ENCODE measurements around the gene TAS1R3. TPM values are rescaled to one million over a fixed set of nuclear protein-coding genes. Genes with fewer than 3 reads are reported as not detected.
A peak's percentile ranks its signal among the peaks of the same experiment; 100 is the strongest.

Gene TAS1R3
- total RNA-seq, 1 experiment from 2014 or later: 0.28 TPM

DNA sequence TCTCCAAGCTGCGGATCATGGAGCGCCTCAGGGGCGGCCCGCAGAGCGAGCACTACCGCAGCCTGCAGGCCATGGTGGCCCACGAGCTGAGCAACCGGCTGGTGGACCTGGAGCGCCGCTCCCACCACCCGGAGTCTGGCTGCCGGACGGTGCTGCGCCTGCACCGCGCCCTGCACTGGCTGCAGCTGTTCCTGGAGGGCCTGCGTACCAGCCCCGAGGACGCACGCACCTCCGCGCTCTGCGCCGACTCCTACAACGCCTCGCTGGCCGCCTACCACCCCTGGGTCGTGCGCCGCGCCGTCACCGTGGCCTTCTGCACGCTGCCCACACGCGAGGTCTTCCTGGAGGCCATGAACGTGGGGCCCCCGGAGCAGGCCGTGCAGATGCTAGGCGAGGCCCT is 3.8 kb upstream of the TAS1R3 start:
- no peak overlapping the region for H3K14ac ChIP-seq (ENCODE audit: insufficient read depth, low read length)
- TF ChIP-seq, protein P1, sequence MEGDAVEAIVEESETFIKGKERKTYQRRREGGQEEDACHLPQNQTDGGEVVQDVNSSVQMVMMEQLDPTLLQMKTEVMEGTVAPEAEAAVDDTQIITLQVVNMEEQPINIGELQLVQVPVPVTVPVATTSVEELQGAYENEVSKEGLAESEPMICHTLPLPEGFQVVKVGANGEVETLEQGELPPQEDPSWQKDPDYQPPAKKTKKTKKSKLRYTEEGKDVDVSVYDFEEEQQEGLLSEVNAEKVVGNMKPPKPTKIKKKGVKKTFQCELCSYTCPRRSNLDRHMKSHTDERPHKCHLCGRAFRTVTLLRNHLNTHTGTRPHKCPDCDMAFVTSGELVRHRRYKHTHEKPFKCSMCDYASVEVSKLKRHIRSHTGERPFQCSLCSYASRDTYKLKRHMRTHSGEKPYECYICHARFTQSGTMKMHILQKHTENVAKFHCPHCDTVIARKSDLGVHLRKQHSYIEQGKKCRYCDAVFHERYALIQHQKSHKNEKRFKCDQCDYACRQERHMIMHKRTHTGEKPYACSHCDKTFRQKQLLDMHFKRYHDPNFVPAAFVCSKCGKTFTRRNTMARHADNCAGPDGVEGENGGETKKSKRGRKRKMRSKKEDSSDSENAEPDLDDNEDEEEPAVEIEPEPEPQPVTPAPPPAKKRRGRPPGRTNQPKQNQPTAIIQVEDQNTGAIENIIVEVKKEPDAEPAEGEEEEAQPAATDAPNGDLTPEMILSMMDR (conservative IDR thresholded peaks at IDR 0.05): no peak
- no peak overlapping the region for H3K27ac ChIP-seq (ENCODE audit: insufficient read length, low read depth, low read length)
- H3K4me2 ChIP-seq (ENCODE audit: insufficient read depth, insufficient read length, low read length): no peak overlapping the region
- H3K9me3 Mint-ChIP-seq: no peaks in the 10 kb centered on the region
- peaks cover 12% of the 10 kb centered on the region; the same call in 1 of the 2 replicates for H3K79me2 ChIP-seq (ENCODE audit: insufficient read depth, low read length)
- no peaks in the 10 kb centered on the region for H3K4me1 ChIP-seq (ENCODE audit: insufficient read depth, low read length)
- no peak overlapping the region for H2BK5ac ChIP-seq (ENCODE audit: insufficient read length, low read length)
- H3K18ac ChIP-seq (ENCODE audit: insufficient read length, low read depth, low read length): no peak overlapping the region
- no peak overlapping the region for H2BK20ac ChIP-seq (ENCODE audit: low read depth, low read length, poor library complexity, severe bottlenecking)
- no CpG with 5 or more reads among the region's 40 CpGs for WGBS (ENCODE audit: extremely low coverage, insufficient read length, low lambda C conversion rate)
- no peak overlapping the region for H2BK15ac ChIP-seq (ENCODE audit: low read depth, low read length)
- H2BK12ac ChIP-seq (ENCODE audit: insufficient read length, low read depth, low read length): no peak overlapping the region
- H3T11ph ChIP-seq (ENCODE audit: low read length): no peak overlapping the region
- H3K79me1 ChIP-seq (ENCODE audit: insufficient read depth, low read depth, low read length, poor library complexity, severe bottlenecking): no peaks in the 10 kb centered on the region
- no peak overlapping the region for H3K4ac ChIP-seq (ENCODE audit: low read depth, low read length)
- no peak overlapping the region for H4K5ac ChIP-seq (ENCODE audit: insufficient read length, low read depth, low read length)
- no peak for DNase-seq
- no peaks in the 10 kb centered on the region for H3K9me3 ChIP-seq (ENCODE audit: control insufficient read depth, low read depth, low read length)
- no peak overlapping the region for H3K27ac Mint-ChIP-seq
- peak overlapping the region in 1 of 2 experiments; percentile 46; a peak in 1 of 5 replicates for H3K4me3 Mint-ChIP-seq
- no peak overlapping the region for H2AK5ac ChIP-seq (ENCODE audit: insufficient read length, low read length)
- peaks cover 1% of the 10 kb centered on the region; the same call in 1 of the 2 replicates for H3K27me3 Mint-ChIP-seq (ENCODE audit: low read depth)
- no peak overlapping the region for H2BK120ac ChIP-seq (ENCODE audit: low read depth, low read length, poor library complexity, severe bottlenecking)
- no peak overlapping the region for H4K8ac ChIP-seq (replicated peaks; ENCODE audit: insufficient read length, low read depth, low read length)
- no peaks in the 10 kb centered on the region for H4K20me1 ChIP-seq (ENCODE audit: control insufficient read depth, insufficient read depth, insufficient read length)
- H3K36me3 Mint-ChIP-seq (ENCODE audit: insufficient read depth in 1 of 3, low read depth in 3 of 3): peaks cover 4 to 9% (median 4%) of the 10 kb centered on the region in 3 experiments; a peak in 6 of 7 replicates
- peaks cover 8% of the 10 kb centered on the region for H3K23me2 ChIP-seq (ENCODE audit: insufficient read length, low read depth, low read length, poor library complexity, severe bottlenecking)
- H3K23ac ChIP-seq (ENCODE audit: insufficient read length, low read depth, low read length): no peak overlapping the region
- no peaks in the 10 kb centered on the region for H3K27me3 ChIP-seq (ENCODE audit: insufficient read depth, low read length)
- no peak overlapping the region for H4K91ac ChIP-seq (ENCODE audit: insufficient read length, low read depth, low read length)
- H3K9ac ChIP-seq (ENCODE audit: extremely low read depth, insufficient read length, low read length): no peak overlapping the region
- no peak overlapping the region for H2AFZ ChIP-seq (ENCODE audit: low read length)
- peaks cover 2 to 10% of the 10 kb centered on the region in 2 experiments for H3K4me1 Mint-ChIP-seq
- H3K56ac ChIP-seq (ENCODE audit: insufficient read length, low read depth, low read length): no peak overlapping the region
